ENCODE results near the gene PHOX2A. TPM values are rescaled to one million over a fixed set of nuclear protein-coding genes. Genes with fewer than 3 reads are reported as not detected.
"Not testable (repeated sequence)": the region's sequence is repeated elsewhere in the genome, so short reads cannot be mapped to it uniquely, and the experiment has no call there.

The PHOX2A gene
- total RNA-seq, 6 experiments from 2014 or later, result not detected

GRCh38 chr11:72274435-72274834 lies 30.5 kb upstream of the PHOX2A start:
- no peak for DNase-seq
- Histone ChIP-seq H3K36me3 (no peaks in the 10 kb centered on the region), H3K4me3 (no peak overlapping the region), H3K9me3 (no peaks in the 10 kb centered on the region), H3K27ac (no peak overlapping the region), H3K27me3 (no peaks in the 10 kb centered on the region), H3K4me1 (no peaks in the 10 kb centered on the region)
- 62% methylated on average over 6 of the region's 6 CpGs for WGBS (ENCODE audit: insufficient coverage, low coverage, low lambda C conversion rate, missing lambda C conversion rate)
- intact Hi-C loops (cut with DNase I), result no loop called here
- TF ChIP-seq CTCF (IDR thresholded peaks at IDR 0.05) (no peak), POLR2A (IDR thresholded peaks at IDR 0.05) (no peak)
- no peak for ATAC-seq

- WGBS (ENCODE audit: insufficient coverage, low coverage, low lambda C conversion rate, missing lambda C conversion rate), result 50% methylated on average over 1 of the region's 1 CpG
- no peak for ATAC-seq
Observed at GRCh38 chr11:72271980-72272379, 28.0 kb upstream of the PHOX2A start.

GRCh38 chr11:72267956-72268617 lies 24.1 kb upstream of the PHOX2A start:
- intact Hi-C loops (cut with DNase I), result no loop called here
- Histone ChIP-seq H3K27me3 (no peaks in the 10 kb centered on the region), H3K36me3 (no peaks in the 10 kb centered on the region), H3K4me3 (no peak overlapping the region), H3K27ac (no peak overlapping the region), H3K4me1 (no peaks in the 10 kb centered on the region), H3K9me3 (no peaks in the 10 kb centered on the region)
- TF ChIP-seq POLR2A (IDR thresholded peaks at IDR 0.05), result no peak
- TF ChIP-seq CTCF (IDR thresholded peaks at IDR 0.05), result no peak
- ATAC-seq (no peak), DNase-seq (no peak)
- 71% methylated on average over 2 of the region's 2 CpGs for WGBS (ENCODE audit: insufficient coverage, low coverage, low lambda C conversion rate, missing lambda C conversion rate)

More at GRCh38 chr11:72271980-72272379, 28.0 kb upstream of the PHOX2A start:
- TF ChIP-seq POLR2A (IDR thresholded peaks at IDR 0.05) (no peak), CTCF (IDR thresholded peaks at IDR 0.05) (no peak)
- intact Hi-C loops (cut with DNase I), result no loop called here
- DNase-seq, result no peak
- no peaks in the 10 kb centered on the region for H3K4me1 ChIP-seq
- H3K27ac ChIP-seq, result no peak overlapping the region
- H3K27me3 ChIP-seq, result no peaks in the 10 kb centered on the region
- no peaks in the 10 kb centered on the region for H3K36me3 ChIP-seq
- no peaks in the 10 kb centered on the region for H3K9me3 ChIP-seq
- H3K4me3 ChIP-seq, result no peak overlapping the region

GRCh38 chr11:72266960-72267359 lies 23.0 kb upstream of the PHOX2A start:
- WGBS (ENCODE audit: insufficient coverage, low coverage, low lambda C conversion rate, missing lambda C conversion rate), result 44% methylated on average over 5 of the region's 5 CpGs
- DNase-seq; H3K36me3 ChIP-seq; intact Hi-C loops (cut with DNase I); H3K9me3 ChIP-seq; H3K27me3 ChIP-seq; H3K27ac ChIP-seq; H3K4me1 ChIP-seq; ATAC-seq; H3K4me3 ChIP-seq: not testable (repeated sequence)

- H3K9me3 ChIP-seq, result no peaks in the 10 kb centered on the region
- no peak for DNase-seq
- no peaks in the 10 kb centered on the region for H3K36me3 ChIP-seq
- H3K27me3 ChIP-seq, result no peaks in the 10 kb centered on the region
- ATAC-seq, result no peak
- intact Hi-C loops (cut with DNase I), result no loop called here
- no peak overlapping the region for H3K4me3 ChIP-seq
- no peaks in the 10 kb centered on the region for H3K4me1 ChIP-seq
- H3K27ac ChIP-seq, result no peak overlapping the region
- TF ChIP-seq POLR2A (IDR thresholded peaks at IDR 0.05), result no peak
- no peak for TF ChIP-seq CTCF (IDR thresholded peaks at IDR 0.05)
Observed at GRCh38 chr11:72265951-72266350, 22.0 kb upstream of the PHOX2A start.

Data from right lobe of liver (tissue), 6 donors.